Colon (tissue), 2 donors: ENCODE measurements around the gene CISD3.

Source experiments
- FAIRE-seq: peaks from 2 replicates; lab custom pipeline; 2012; peaks lifted over from hg19 to GRCh38; lab: Jason Lieb, UNC
- donor health status: control.
- donor health status: control.

The CISD3 gene

DNA sequence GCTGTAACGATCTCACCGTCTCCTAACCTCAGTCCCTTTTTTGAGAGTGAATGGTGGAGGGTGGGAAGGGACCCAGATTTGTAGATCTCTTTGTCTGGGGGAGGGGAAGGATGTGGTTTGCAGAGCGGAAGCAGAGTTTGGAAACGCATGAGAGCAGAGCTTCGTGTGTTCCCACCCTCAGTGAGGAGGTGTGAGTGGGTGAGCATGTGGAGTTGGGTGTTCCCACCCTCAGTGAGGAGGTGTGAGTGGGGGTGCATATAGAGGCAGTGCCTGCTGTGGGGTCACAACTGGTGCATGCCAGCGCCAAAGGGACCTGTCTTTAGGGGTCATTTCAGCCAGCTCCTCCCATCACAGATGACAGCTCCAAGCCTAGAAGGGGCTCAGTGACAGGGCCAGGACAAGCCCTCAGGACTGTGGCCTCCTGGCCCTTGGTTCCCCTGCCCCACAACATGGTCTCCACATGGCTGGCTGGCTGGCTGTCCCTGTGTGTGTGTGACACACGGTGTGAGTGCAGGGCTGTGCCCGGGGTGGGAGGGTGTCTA is 1.8 kb upstream of the CISD3 start:
- no peak for FAIRE-seq

- no peak for FAIRE-seq
These were observed 714 bp upstream of the CISD3 start for GRCh38 chr17:38729368-38729885.

- FAIRE-seq: no peak
These were observed 612 bp downstream of the CISD3 start for GRCh38 chr17:38730526-38731379.

GRCh38 chr17:38731526-38732294 is 1.6 kb downstream of the CISD3 start:
- FAIRE-seq: no peak

- no peak for FAIRE-seq
These were observed 2.5 kb downstream of the CISD3 start for GRCh38 chr17:38732376-38733281.

GRCh38 chr17:38733282-38733981 is 3.3 kb downstream of the CISD3 start:
- FAIRE-seq: no peak

- FAIRE-seq: no peak
These were observed 4.1 kb downstream of the CISD3 start for GRCh38 chr17:38733982-38734973.

DNA sequence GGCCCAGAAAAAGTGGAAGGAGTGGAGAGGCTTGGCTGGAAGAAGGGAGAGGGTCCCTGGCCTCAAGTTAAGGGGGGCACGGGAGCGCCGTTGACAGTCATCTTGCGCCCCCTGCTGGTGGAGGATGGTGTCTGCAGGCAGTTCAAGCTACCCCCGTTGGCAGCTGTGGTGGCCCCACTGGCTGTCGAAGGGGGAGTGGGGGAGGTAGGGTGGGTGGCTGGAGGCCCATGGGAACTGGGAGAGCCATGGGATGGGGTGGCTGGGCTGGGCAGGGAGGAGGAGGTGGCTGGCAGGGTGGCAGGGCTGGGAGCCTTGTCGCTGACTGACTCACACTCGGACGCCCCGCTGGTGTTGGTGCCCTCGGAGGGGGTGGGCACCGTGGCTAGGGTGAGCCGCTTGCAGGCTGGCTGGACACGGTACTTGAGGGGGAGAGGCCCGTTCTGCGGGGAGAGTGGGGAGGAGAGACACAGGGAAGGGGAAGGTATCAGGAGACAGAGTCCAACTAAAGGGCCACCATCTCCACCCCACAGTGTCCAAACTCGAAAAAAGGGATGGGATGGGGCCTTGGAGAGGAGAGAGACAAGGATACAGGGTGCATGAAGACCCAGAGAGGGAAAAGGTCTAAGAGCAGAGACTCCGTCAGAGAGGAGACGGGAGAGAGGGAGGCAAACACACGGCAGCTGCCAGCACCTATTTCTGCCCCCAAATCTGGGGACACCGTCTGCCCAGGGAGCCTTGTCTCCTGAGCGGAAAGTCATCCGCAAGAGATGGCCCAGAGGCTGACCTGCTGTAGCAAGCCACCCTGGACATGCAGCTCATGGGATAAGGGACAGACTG is 5.2 kb downstream of the CISD3 start:
- FAIRE-seq: no peak

GRCh38 chr17:38738007-38738662 is 8.0 kb downstream of the CISD3 start:
- FAIRE-seq: no peak

DNA sequence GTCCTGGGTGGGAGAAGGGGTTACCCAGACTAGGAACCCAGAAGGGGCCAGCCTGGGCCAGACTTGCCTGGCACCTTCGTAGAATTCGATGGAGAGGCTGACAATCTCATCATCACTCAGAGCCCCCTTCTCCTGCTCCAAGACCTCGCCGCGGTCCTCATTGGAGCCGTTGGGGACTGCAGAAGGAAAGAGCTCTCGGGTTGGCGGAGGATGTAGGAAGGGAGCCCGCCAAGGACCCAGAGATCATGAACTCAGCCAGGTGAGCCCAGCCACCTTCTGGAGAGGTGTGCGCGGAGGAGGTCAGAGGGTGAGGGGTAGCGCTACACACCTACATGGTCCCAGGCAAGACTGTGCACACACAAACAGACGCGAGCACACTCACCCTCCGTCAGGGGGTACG is 8.5 kb downstream of the CISD3 start:
- FAIRE-seq: no peak

GRCh38 chr17:38739305-38739704 is 9.2 kb downstream of the CISD3 start:
- no peak for FAIRE-seq

- FAIRE-seq: no peak
These were observed 9.9 kb downstream of the CISD3 start for GRCh38 chr17:38740044-38740443.

DNA sequence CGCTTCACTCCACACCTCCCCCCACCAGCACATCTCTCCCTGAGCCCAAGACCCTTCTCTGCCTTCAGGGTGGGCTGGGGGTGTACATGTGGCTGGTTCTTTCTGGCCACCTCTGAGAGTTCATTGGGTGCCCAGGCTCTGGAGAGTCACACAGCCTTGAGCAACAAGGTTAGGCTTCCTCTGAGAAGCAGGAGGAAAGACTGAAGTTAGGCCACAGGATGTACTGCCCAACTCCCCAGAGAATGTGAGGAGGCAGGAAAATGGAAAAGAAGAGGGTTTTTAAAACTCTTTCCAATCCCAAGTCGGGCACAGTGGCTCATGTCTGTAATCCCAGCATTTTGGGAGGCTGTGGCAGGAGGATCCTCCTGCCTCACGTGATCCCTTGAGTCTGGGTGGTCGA is 10.7 kb downstream of the CISD3 start:
- no peak for FAIRE-seq

DNA sequence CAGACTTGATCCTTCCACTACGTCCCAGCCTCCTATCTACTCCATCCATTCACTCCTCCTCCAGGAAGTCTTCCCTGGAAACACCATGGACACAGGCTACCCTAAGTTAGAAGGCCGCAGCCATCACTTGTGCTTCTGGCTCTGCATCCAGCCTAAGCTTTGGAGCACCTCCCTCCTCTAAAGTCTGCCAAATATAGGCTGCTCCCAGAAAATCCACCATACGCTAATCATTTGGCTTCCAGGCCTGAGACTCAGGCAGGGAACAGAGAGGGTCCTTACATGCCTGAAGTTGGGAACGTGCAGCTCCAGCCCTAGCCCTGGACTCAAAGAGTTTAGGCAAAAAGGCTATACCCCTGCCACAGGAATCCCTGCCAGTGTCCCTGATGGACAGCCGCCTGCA is 11.3 kb downstream of the CISD3 start:
- no peak for FAIRE-seq

DNA sequence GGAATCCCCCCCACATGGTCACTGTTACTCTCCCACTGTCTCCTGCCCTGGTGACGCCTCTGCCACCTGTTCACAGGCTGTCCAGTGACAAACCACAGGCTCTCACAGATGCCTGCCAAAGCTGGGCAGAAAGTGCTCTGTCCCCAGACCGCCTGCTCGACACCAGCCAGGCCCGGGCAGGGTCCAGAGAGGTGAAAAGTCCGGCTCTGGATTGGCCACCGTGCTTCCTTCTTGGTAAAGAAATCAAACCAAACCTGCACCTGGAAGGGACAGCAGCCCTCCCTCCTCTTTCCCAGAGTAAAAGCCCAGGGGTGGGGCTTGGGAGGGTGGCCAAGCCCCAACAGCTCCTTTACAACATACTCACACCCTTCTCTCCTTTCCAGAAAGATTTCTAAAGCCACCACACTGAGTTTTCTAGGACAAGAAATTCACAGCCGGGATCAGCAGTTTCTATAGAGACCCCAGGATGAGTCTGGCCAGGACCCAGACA is 11.8 kb downstream of the CISD3 start:
- no peak for FAIRE-seq

- FAIRE-seq: no peak
These were observed 12.5 kb downstream of the CISD3 start for GRCh38 chr17:38742411-38743308.

DNA sequence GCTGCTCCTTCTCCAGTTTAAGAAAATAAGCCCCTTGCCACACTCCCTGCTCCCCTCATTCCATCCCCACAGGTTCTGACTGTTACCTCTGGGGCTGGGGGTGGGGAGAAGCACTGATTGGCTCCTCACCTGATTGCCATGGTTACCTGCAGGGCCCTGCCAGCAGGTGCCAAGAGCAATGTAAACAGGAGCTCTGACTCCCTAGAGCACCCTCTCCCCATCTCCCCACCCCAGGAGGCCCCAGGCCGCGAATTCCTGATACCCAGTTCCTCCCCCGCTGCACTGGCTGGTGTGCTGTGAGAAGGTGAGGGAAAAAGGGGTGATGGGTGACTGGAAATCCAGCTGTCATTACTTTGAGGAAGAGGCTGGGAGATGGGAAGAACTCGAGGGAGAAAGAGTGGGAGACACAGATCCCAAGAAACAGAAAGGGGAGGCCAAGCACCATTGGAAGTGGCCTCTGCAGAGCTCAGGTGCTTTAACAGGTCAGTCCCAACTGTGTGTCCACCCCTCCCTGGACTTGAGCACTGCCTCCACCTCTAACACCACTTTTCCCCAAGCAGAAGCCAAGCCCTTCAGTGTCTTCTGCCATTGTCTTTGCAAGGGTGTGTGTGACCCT is 13.5 kb downstream of the CISD3 start:
- FAIRE-seq: no peak
